Measurements from ENCODE around the gene AMBRA1.

AMBRA1 gene

DNA sequence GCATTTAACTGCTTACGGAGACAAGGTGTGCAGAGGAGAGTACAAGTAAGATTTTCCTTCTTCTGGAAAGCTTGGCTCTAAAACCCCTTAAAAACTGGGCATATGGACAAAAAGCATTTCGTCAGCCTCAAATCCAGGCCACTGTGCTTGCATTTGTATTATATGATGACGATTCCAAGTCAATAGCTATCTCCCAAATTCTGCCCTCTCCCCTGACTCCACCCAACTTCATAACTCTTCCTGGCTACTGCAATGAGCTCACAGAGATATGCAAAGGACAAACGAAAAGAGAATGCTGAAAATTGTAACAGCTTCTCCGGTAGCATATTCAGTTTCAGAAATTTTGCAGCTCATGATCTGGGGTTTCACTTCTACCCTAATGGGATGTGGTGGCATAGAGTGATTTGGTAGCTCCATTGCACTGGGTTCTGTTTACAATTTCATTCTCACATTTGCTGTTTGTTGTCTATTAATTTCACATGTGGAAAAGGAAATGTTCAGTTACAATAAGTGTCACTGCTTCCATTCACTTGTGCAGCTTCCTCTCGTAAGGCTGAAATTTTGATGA, 156.6 kb downstream of the AMBRA1 start:
- DNase-seq (ENCODE audit: low read depth): no peak

DNA sequence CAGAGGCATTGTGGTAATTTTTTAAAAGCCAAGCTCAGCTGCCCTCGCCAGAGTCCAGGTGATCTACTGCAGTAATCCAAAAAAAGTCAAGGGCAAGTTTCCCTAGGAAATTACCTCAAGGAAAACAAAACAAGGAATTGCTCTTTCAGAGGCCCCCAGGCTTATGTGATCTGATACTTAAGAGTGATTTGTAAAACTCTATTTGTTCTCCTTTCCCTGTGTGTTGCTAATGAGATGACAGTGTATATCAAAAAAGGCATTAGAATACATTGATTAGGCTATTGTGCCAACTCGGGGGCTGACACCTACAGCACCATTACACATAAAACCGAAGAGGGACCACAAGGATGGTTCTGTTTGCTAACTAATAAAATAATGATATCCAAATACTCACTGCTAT, 157.7 kb downstream of the AMBRA1 start:
- no peak for DNase-seq (ENCODE audit: low read depth)

DNA sequence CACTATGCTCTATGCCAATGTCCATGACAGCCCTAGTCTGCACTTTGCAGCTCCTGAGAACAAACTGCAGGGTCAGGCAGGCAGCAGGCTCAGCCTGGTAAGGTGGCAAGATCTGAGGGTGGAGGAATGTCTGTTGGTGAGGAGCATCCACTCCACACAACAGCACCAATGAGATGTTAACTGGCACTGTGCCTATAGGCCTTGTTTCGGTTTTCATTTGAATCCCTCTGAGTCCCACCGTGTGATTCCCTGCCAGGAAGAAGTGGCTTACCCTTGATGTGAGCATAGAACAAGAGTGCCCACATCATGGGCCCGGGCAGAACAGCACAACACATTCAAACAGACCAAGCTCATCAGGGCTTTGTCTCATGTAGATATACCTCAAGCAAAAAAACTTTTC, 158.1 kb downstream of the AMBRA1 start:
- DNase-seq (ENCODE audit: low read depth): no peak

DNA sequence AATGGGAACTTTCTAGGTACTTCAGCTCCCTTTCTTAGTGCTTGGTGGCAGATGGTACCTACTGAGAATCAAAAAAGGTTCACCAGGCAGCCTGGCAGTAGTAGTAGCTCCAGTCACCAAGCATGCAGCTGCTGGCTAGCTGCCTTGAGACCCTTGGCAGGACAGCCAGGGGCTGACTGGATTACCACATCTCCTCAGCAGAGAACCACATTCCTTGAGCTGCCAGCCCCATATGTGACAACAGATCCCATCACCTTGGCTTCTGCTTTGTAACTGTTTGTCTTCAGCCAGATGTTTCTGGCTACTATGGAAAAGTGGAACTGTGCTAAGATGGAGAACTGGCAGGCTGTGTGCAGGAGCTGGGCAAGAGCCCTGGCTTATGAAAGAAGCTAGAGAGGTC, 162.6 kb downstream of the AMBRA1 start:
- DNase-seq (ENCODE audit: low read depth): no peak

DNA sequence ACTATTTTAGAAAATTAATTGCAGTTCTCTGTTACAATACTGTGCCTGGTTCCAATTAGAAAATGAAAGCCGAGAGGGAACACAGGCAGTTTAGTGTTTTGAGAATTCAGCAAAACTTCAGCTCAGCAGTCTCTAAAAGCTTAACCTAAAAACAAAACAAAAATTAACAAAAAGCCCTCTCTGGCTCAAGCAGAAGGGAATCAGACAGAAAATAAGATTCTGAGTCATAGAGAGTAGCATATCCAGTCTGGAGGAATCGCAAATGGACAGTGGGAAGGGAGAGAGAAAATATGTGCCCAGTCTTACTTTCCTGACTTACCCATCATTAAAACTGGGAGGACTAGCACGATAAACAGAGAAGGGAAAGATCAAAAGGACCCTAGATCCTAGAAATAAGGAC, 164.1 kb downstream of the AMBRA1 start:
- no peak for DNase-seq (ENCODE audit: low read depth)

DNA sequence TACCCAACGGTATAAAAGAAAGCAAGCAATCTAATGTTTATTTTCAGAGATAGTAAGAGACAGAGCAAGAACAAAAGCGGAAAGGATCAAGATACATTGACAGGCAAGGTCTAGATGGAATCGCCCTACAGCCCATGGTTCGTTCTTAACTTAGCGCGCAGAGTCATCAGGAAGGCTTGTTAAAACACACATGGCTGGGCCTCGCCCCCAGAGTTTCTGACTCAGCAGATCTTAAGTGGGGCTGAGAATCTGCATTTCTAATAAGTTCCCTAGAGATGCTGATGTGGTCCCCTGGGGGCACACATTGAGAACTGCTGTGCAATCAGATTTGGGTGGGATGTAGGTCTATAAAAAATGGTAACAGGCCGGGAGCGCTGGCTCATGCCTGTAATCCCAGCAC, 166.5 kb downstream of the AMBRA1 start:
- no peak for DNase-seq (ENCODE audit: low read depth)

DNA sequence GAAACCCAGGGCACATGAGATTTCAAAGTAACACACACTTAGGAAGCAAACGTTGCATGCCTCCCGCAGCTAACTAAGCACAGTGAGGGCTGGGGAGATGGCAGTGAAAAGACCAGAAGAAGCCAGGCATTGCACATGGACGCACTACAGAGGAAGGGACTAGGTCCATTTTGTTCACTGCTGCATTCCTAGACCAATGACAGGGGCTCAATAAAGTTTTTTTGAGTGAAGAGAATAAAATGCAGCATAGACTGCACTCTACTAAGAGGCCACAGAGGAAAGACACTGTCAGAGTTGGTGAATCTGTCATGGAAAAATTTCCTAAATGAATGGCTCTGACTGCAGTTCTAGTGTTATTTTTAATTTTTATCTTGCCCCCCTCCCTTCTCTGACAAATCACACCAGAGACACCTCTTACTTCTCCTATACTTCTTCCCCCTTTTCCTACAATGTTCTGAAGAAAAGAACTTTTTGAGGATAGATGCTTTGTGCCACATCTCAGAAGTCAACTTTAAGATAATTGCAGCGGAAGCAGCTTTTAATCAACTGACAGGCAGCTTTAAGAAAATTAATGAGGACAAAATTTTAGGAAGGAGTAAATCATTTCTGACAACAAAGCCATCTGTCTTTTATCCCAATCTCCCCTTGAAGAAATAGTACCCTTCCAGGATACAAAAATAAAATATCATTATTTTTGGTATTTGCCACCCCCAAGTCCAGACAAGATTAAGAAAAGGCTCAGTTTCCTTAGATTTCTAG, 167.4 kb downstream of the AMBRA1 start:
- no peak for DNase-seq (ENCODE audit: low read depth)

DNA sequence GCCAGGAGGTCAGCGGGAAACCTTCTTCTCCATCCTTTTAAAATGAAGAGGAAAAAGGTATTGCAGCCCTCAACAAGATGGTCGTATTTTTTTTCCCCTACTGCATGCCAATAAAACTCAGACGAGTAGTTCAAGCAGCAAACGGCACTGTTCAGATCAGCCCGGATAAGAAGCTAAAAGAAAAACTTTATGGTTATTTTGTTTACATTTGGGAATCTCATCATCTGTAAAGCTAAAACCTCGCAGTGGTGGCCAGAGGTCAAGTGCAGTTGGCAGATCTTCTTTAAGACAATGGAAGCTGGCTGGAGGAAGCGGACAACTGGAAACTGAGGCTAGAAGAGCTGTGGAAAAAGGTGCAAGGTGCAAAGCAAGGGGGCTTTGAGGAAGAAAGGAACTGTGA, 171.2 kb downstream of the AMBRA1 start:
- no peak for DNase-seq (ENCODE audit: low read depth)

DNA sequence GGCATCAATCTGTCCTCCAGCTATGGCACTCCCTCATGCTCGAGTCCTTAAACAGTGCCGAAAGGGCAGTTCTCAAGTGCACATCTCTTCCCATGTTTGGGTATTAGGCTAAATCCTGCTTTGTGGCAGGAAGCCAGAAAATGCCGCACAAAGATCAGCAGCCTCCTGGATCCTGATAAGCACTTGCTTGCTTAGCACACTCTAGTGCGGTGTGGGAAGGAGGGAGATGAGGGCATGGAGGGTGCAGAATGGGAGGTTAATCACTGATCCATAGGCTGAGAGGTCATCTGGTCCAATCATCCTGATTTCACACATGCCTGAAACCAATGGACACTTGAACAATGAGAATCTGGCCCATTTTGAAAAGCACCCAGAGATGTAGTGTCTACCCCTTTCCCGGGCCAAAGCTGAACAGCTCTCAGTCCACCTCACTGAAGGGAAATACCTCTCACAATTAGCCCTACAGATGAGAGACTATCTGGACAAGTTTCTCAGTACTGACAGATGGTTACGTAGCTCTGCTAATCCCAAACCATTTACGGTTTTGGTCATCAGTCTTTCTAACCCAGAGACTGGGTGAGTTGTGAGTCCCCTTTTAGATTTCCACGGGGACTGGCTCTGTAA, 172.5 kb downstream of the AMBRA1 start:
- no peak for DNase-seq (ENCODE audit: low read depth)

DNA sequence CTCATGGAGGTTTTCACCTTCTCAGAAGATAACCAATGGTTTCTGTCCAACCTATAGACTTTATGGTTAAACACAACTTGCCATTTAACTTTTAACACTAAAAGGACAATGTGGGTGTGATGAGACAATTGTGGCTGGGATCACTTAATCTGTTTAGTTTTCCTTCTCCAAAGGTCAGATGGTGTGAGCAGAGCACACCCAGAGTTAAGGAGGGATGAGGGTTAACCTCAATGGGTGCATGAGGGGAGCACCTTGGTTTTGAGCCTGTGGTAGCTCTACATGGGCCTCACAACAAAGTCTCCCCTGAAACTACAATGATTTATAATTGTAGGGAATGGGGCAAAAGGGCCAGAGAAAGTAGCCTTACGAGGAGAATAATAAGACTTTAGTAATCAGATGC, 173.3 kb downstream of the AMBRA1 start:
- DNase-seq (ENCODE audit: low read depth): no peak

DNA sequence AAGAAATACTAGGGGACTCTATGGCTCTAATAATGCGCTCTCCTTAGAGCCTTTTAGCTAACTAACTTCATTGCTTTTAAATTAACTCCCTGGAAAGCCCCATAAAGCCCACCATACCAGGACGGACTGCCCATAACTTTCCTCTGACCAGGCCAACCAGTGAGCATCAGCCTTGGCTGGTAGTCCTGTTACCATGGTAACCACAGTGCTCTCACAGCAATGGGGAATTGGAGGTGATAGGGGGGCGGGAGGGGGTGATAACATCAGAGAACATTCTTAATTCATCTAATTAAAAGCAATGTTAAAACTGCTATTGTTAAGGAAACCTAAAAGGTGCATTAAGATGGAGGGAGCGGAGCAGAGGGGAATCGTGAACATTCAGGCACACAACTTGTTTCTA, 175.1 kb downstream of the AMBRA1 start:
- DNase-seq (ENCODE audit: low read depth): no peak

DNA sequence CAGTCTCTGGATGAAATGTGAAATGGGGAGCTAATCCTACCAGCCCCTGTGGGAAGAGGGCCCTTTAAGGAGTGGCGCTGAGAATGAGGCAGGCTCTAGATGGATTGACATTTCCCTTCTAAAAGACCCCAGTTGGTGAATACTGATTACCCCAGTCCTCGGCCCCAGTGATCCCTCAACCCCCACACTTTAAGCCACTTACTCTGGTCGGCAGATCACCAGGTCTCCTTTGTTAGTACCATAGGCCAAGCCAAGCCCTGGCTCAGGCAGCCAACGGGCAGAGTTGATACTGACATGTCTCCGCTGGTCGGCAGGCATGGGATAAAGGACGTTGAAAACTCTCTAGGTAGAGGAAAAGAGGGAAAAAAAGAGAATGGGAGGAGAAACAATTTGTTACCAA, 176.1 kb downstream of the AMBRA1 start:
- DNase-seq (ENCODE audit: low read depth): no peak

DNA sequence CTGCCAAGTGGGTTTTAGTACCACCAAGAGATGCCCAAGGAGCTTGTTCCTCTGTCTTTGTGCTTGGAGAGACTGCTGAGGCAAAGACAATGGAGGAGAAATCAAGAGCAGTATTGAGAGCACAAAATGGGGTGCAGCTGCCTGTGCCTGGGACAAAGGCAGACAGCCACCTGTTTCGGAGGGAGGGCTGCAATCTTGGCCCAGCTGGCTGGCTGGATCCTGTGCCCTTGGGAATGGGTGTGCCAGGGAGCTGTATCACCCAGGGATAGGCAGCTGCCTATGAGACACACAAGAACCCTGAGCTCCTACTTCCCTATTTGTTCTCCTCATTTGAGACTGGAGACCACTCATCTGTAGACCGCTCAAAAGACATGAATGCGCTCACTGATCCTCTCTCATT, 178.9 kb downstream of the AMBRA1 start:
- DNase-seq (ENCODE audit: low read depth): no peak

DNA sequence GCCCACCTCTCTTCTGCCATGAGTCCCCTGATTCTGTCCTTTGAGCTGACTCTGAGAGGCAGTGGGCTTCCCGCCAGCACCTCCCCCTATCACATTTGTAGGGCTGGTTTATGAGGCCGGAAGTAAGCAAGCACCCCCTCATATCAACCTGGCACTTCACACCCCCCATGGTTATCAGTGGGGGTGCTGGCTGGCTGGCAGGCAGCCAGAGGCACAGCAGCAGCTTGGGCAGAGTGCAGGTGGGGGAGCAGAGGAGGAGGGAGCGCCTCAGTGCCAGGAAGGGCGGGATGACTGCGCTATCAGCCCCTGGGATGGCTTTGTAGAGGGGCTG, 179.4 kb downstream of the AMBRA1 start:
- no peak for DNase-seq (ENCODE audit: low read depth)

DNA sequence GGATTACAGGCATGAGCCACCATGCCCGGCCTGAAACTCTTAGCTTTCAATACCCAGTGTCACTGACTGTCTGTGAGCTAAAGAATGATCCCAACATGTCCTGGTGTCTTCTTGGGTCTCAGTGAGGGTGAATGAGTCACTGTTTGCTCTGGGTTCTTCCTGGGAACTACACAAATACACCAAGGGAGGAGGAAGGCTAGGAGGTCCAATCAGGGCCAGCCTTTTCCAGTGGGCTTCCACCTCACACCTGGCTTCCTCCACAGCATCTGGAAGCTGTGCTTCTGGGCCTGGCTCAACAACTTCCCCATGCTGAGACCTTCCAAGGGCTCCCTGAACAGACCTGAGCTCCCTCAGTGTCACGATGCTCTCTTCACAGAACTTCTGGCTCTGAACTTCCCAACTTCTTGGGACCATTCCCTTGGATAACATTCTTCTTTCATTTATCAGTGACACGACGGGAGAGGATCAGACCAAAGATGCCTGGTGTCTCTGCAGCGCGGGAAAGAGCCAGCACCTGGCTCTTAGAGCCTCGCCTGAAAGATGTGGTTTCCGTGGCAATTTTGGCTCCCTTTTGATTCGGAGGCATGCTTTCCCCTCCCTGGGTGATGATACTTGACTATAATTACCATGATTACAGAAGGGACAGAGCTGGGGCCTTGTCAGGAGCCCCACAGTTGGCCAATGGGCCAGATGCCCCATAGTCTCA, 179.9 kb downstream of the AMBRA1 start:
- DNase-seq (ENCODE audit: low read depth): no peak

DNA sequence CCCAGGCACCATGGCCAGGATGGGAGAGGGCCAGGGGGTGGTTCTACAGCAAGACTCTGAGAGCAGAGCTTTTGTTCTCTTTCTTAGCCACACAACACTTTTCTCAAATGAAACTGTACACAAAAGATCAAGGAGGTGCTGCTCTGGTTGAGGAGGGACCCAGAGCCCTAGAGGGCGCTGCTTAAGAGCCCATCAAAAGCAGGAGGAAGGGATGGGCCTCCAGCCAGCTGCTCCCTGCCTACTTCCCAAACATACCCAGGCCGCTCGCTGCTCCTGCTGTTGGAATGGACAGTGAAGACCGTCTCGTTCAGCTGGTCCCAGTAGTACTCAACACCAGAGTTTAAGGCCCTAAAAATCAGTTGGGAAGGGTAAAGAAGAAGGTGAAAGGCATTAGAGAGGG, 183.8 kb downstream of the AMBRA1 start:
- no peak for DNase-seq (ENCODE audit: low read depth)

DNA sequence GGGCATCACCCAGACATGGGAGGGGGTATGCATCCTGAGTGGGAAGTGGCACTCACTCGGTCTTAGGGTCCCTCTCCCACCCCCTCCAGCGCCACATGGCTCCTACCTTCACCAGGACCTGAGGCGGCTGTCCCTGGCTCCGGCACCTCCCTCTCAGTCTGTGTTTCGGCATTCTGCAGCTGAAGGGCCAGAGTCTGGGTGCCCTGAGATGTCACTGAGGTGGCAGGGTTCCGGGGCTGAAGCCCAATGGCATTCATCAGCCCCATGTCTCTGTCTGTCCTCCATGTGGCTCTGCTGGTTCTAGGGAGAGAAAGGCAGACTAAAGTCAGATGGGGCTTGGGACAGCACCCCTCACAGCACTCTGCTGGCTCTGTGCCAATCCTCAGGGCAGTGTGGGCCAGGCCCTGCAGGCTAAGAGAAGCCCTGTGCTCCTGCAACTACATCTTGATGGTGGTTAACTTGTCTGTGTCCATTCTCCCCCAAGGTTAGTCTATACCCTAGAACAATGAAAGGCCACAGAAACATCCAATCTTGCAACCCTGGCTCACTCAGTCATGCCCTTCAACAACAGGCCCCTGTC, 185.3 kb downstream of the AMBRA1 start:
- DNase-seq (ENCODE audit: low read depth): no peak

DNA sequence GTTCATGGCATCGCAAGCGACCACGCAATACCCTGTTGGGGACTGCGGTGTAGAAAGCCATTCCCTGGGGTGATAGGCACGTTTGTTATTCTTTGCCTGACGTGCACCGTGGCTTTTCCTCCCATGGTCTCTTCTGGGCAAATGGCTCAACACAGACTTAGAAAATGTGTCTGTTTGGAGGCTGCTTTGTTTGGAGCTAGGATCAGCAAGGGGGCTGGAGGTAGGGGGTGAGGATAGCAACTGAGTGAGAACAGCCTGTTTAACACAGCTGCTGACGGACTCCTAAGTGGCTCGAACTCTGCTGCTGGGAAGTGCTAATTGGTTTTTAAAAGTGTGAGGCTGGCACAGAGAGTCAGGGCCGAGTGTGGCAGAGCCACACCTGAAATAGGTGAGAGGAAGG, 186.2 kb downstream of the AMBRA1 start:
- DNase-seq (ENCODE audit: low read depth): no peak

DNA sequence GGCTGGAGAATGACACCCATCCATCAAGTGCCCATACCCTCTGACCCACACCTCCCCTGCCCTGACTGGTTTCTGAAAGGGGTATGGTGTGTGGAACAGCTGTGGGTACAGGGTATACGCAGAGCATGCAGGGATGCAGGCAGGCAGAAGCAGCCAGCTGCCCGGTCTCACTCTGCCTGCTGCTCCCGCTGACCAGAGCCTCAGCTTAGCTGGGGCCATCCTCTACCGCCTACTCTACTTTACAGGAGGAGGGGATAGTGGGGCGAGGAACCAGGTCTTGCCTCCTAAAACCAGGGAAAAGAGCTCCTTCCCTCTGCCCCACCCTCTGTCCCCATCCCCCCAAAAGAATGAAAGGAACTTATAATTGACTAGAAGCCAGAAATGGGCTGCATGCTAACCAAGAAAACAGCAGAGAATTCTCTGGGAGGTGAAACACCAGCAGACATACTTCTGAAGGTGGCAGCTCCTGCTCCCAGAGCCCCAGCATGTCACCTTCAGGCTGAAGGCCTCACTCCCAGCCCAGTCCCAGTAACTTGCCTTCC, 189.3 kb downstream of the AMBRA1 start:
- no peak for DNase-seq (ENCODE audit: low read depth)

DNA sequence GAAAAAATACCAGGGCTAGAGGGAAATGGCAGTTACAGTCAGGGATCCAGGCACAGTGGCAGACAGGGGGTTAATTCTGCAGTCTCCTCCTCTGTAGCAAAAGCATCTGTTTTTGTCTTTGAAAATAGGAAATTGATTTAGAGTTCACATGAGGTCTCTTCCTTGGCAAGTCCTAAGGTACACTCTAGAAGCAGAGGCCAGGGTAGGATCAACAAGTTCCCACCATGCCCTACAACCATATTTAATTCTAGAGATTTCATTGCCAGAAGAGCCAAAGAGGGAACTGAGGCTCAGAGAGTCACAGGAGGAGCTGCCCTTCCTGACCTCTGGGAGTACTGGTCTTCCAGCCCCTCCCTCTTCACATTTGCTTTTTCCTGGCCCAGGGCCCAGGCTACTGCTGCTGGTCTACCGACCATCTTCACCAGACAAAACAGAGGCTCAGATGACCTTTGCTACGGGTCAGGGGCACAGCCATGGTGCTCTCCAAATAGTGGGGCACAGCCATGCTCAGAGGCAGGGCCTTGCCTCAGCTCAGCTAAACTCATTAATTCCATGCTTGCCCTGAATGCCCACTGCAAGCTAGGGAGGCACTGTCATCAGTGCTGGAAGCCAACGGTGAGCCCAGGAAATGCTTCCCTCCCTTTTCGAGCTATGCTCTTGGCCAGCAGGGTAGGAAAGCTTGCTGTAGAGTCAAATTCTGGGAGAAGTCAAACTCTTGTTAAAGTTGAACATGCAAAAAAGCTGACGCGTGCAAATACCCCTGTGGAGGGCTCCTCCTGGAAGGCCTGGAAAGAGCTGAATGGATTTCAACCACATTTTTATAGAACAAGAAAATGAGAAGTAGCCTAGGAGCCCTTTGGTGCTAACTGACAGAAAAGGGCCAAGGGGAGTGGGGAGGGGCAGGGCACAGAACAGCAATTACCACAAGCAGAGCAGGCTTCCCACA, 190.6 kb downstream of the AMBRA1 start:
- no peak for DNase-seq (ENCODE audit: low read depth)

DNA sequence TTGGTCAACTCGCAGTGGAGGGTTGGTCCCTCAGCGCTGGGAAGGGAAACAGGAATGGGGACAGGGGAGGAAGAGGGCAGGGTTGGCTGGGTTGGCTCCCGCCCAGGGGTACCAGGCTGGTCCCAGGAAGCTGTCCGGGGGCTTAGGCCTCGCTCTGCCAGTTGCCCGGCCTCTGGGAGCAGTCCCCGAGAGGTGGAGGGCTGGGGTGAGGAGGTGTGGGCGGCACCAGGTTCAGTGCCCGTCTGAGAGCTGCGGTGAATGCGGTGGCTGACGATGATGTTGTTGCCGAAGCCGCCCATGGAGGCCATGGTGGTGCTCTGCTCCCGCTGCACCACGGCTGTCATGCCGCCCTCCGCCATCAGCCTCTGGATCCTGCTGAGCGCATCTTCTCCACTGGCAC, 196.3 kb downstream of the AMBRA1 start:
- no peak for DNase-seq (ENCODE audit: low read depth)

Measured in activated T-helper 1 cell treated with Interleukin-2 at 50 U/mL for 16 hours (primary cell).